HG03442 (cell line): ENCODE measurements around the gene CDC42EP4.
"Not testable (repeated sequence)": the region's sequence is repeated elsewhere in the genome, so short reads cannot be mapped to it uniquely, and the experiment has no call there.

Source experiments
- ATAC-seq: cut with Tn5 transposase; IDR thresholded peaks from one replicate; pipeline ENCODE4 v1.9.1; 2021; ENCODE audit warnings: mild to moderate bottlenecking, moderate library complexity; ENCODE audit not compliant: unreplicated experiment

Gene CDC42EP4

DNA sequence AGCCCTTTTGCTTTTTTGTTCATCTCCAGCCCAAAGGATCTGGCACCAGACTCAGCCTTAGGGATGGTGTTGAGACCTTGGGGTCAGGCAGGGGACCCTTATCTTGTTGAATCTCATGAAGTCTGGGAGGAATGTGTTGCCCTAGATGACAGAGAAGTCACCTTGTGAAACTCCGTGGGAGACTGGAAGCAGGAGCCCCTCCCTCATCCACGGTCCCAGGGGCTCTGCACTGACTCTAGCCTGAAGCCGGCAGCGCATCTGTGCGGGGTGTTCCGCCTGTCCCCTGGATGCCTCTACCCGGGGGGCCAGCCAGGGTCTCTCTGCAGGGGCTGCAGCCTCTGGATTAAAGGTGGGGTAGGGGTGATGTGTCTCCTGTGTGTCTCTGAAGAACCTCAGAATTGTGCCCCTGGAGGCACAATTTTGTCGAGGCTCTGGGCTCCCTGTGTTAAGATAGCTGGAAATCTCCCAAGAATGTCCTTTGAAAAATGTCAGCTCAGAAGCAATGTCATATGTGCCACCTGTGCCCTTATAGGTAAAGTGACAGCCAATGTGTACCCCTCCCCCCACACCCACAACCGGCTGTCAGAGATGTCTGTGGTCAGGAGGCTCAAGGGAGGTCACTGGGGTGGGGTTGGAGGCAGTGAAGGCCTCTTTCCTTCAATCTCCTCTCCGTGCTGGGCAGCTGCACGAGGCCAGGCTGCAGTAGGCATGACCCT, 32.1 kb upstream of the CDC42EP4 start:
- ATAC-seq = no peak

DNA sequence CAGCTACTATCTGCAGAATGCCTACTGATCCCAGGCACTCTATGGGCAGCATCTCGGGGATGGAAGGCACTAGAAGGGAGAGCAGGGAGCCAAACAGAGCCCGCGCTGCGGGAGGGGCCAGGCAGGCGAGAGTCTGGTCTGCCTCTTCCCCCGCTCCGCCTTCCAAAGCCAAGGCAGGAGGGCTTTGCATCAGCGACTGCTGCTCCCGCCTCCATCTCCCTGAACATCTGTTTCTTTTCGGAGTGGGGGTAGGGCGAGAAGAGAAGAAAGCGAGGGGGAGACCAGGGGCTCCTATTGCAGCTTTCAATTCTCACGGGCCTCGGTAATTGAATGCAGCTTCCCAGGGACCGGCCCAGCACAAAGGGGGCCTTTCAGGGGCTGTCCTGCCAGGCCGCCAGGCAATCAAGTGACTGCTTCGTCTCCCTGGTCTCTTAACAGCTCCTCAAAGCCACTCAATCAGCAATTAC, 31.4 kb upstream of the CDC42EP4 start:
- ATAC-seq = no peak

DNA sequence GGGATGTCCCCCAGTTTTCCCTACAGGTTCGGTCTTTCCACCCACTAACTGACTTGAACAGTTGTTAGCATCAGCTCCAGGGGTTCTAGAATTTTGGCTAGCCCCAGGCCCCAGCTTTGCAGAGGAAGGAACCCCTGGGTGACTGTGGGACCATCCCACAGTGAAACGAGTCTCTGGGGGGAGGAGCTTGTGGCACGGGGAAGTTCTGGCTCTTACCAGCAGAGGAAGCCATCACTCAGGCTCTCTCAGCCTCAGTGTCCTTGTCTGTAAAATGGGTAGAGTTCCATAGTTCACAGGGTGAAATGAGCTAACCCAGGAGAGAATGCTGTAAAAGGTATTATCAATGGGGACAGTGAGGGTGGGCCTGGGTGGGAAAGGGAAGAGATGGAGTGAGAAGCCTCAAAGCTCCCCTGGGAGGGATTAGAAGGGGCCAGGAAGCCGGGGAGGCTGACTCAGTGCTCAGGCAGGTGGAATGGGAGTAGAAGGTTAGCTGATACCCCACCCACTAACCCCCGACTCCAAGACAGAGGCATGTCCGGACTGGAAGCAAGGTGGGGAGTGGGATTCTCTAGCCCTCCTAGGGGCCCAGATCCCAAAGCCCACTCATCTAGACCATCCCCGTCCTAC, 30.9 kb upstream of the CDC42EP4 start:
- no peak for ATAC-seq

DNA sequence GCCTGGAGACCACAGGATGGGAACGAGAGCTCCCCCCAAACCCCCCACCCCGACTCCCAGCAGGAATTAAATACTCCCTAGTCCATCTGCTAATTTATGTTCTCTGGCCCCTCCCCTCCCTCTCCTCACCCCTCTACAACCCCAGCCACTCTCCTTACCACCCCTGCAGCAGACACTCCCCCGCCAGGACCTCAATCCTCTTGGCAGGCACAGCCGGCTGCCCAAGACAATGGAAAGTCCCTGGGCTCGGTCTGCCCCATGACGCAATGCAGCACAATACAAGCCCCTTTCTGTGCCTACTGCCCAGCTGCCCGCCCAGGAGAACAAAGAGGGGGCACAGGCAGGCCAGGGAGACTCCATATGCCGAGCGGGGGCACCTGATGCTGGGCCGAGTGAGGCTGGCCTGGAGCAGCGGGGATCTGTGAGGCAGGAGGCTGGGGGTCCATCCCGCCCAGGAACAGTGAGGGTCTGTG, 30.3 kb upstream of the CDC42EP4 start:
- no peak for ATAC-seq

DNA sequence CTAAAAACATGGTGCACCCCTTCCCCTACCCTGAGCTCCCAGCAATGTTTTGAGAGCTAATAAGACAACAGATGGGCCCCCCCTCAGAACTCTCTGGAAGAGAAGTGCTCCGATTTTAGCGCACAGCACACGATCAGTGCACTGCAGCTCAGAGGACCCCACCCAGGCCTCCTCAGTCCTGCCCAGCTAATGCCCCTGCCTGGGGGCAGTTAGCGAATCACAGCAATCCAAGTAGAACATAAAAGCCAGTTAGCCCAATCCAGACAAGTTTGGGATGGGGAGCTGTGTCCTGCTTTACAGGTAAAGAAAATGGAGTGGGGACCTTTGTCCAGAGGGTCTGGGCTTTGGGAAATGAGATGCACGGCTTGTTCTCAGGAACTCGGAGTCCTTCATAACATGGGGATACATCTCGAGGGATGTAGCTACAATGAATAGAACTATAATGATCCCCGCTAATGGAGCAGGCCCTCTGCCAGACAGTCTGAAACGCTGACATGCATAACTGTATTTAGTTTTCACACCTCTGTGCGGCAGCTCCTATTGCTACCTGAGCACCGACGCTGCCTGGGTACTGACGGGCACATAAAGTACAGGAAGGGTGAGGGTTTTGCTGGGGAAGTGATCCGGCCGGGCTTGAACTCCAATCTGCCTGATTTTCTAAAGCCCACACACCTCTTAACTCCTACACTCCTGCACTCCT, 29.7 kb upstream of the CDC42EP4 start:
- no peak for ATAC-seq

DNA sequence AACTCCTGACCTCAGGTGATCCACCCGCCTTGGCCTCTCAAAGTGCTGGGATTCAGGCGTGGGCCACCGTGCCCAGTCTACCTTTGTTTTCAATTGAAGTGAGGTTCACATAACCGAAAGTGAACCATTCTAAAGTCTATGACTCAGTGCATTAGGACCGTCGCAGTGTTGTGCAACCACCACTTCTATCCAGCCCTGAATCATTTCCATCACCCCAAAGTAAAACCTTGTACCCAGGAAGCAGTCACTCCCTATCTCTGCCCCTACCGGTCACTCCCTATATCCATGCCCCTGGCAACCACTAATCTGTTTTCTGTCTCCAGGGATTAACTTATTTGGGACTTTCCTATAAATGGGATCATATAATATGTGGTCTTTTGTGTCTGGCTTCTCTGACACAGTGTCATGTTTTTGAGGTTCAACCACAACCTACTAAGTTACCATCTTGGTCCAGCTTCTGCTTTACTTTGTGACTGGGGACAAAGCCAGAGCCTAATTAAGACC, 28.3 kb upstream of the CDC42EP4 start:
- no peak for ATAC-seq

DNA sequence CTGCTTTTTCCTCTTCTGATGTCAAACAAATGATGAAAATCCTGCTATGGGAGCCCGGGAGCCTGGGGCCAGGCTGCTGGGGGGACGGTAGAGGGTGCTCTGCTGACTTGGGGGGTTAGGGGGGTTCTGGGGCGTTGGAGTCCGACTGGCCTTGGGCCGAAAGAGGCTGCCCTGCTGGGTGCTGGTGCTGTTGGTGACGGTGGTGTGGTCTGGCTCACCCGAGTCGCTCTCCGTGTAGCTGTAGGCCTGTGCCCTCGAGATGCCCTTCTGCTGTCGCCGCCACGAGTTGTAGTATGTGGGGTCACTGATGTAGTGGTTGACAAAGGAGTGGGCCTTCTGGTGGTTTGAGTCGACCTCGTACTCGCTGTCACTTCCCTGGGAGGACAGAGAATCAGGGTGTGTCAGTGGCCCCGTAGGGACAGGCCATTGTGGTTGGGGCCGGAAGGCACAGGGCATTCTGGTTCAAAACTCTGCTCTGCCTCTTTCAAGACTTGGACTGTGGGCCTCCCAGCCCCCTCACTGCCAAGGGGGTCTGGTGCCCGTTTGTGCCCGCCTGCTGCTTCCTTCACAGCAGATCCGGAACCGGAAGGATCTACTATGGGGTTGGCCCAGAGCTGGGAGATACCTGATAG, 26.9 kb upstream of the CDC42EP4 start:
- no peak for ATAC-seq

DNA sequence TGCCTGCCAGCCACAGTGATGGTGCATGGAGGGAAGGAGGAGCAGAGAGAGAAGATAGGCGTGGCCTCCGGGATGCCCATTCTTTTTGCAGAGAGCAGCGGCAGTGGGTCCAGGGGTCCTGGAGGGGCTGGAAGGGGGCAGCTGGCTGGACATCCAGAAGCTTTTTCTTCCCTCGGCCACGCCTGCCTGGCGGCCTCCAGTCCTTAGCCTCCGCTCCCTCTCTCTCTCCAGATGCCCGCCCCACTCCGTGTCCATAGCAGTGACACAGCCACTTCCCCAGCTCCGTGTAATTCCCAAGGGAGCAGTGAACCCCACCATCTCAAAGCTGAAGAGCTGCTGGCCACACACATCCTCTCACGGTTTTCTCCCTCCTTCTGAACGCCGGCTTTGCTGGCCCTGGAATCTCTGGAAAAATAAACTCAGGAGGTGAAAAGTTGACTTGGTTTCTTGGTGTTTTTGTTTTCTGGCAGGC, 26.3 kb upstream of the CDC42EP4 start:
- no peak for ATAC-seq

DNA sequence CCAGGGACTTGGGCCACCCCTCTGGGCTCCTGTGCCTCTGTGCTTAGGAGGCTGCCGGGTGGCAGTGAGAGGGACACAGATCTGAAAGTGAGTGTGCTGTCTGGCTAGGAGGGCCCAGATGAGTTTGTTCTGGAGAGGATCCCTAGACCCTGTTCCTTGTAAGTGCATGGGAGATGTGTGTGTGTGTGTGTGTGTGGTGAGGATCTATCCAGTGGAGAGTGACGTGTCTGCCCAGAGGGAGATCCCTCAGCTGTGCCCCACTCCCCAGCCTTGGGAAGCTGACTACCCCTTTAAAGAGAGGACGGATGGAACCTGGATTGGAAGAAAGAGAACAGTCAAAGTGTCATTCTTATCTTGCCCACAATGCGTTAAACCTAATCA, 25.5 kb upstream of the CDC42EP4 start:
- no peak for ATAC-seq

DNA sequence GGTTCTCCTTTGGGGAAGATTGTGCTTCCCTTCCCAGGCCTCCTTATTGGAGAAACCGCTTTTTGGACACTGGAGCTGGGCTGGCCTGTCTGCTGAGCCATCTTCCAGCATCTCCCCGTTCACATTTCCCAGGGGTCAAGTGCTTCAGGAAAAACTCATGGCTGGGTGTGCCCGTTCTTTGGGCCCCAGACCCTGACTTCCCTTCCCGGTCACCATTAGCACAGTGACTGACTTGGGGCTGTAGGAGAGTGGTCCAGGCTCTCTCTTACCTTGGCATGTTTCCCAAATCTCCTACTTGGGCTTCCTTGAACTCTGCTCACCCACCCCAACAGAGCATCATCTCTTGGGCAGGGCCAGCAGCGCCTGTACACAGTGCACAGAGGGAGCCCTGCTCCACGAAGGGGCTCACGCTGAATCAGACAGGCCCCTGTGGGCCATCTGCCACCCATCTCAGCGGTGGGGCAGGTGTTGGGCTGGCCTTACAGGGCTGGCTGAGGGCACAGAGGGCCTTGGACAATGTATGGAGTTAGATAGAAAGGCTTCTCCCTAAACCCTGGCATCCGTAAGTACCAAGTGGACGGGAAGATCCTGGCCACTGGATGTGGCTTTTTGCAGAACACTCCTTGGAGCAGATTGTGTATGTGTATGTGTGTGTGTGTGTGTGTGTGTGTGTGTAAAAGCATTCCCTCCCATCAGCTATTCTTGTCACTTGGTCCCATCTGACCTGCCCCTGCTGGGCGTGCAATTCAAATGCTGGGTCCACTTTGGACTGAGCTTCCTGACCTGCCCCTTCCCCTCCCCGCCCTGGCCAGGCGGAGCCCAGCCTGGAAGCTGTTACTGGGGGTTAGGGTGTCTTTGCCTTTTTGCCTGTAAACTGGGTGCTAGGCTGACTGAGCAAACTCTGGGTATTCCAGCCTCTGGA, 24.9 kb upstream of the CDC42EP4 start:
- ATAC-seq = no peak

DNA sequence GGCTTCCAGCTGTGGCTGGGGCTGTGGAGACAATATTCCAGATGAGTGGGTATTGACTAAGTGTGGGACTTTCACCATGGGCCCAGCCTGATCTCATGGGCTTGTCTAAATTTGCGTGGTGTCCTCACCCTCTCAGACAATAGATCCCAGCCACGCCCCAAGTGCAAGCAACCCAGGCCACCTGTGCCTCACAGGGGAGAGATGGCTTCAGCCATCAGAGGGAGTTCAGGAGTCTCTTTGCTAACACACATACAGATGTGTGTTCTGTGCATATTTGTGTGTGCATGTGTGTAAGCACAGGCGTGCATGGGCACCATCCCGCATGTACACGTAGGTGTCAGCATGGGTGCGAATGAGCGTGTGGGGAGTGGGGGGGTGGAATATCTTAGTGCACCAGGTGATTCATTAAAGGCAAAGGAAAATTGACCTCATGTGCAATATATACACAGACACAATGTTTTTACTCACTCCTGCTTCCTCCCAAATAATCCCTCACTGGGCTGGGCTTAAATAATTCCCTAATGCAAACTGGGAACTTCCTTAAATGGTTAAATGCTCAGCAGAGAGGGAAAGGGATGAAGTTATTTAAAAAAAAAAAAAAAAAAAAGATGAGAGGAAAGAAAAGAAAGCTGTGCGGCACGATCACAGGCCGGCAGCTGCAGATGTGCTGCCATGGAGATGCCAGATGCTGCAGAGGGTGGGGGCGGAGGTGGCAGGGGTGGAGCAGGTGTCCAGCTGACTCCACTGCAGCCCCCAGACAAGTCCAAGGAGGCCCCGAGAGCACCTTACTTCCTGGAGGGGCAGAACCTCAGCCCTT, 24.0 kb upstream of the CDC42EP4 start:
- no peak for ATAC-seq

DNA sequence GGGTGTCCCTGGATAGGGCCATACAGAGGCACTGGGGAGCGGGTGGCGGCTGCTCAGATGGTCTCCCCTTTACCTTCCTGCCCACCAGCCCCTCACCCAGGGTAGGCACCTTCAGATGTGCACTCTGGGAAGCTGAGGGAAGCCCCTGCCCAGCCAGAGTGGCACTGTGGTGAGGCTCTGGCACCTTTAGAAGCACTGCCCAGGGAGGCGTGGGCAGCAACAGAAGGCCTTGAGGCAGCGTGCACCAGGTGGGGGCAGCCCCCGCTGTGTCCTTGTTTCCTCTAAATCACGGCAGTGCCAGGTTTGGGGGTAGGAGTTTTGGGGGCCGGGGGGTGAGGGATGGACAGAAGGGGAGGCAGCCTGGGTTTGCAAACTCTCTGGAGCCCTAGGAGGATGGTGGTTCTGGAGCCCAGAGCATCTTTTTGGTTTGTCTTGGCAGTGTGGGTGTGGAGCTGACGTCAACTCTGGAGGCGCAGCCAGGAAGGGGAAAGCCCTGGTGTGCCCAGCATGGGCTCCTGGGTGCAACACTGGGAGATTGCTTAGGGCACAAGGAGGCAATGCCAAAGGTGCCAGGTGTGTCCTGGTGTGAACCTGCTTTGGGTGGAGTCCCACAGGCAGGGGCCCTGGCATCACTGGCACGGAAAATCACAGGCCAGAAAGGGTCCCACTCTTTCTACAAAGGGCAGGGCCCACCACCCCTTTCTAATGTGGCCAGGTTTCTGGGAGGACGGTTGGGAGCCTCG, 23.1 kb upstream of the CDC42EP4 start:
- ATAC-seq = no peak

DNA sequence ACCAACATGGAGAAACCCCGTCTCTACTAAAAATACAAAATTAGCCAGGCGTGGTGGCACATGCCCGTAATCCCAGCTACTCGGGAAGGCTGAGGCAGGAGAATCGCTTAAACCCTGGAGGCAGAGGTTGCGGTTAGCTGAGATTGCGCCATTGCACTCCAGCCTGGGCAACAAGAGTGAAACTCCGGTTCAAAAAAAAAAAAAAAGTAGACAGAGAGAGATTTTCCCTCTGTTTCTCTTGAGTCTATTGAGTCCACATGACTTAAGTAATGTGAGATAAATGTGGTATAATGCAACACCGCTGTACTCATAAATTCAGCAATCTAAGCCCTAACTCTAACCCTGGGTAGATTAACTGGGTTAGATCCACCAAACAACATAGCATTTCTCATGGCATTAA, 21.6 kb upstream of the CDC42EP4 start:
- not testable (repeated sequence) for ATAC-seq

DNA sequence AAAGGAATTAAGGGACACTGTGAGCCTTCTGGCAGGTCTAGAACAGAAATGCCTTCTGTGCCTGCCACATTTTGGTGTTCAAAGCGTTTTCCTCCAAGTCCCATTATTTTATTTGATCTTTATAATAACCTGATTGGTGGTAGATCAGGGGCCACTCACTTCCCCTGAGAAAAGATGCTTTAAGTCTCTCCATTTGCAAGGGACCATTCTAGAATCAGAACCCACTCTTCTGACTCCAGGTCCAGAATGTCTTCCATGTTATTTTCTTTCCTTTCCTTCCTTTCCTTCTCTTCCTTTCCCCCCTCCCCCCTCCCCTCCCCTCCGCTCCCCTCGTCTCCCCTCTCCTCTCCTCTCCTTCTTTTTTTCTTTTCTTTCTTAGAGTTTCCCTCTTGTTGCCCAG, 19.3 kb upstream of the CDC42EP4 start:
- ATAC-seq = no peak

DNA sequence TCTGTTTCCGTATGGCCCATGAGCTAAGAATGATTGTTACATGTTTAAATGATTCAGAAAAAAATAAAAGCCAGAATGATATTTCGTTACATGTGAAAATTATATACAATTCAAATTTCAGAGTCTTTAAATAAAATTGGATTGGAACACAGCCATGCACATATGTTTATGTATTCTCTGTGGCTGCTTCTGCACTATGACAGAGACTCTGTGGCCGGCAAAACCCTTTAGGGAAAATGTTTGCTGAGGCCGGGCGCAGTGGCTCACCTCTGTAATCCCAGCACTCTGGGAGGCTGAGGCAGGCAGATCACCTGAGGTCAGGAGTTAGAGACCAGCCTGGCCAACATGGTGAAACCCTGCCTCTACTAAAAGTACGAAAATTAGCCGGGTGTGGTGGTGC, 15.9 kb upstream of the CDC42EP4 start:
- no peak for ATAC-seq

DNA sequence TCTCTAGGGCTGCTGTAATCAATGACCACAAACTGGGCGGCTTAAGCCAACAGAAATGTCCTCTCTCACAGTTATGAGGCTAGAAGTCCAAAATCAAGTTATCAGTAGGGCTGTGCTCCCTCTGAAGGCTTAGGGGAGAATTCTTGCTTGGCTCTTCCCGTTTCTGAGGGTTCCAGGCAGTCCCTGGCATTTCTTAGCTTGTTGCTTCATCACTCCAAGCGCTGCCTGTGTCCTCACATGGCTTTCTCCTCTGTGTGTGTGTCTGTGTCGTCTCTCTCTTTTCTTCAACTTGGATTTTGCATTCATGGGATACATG, 13.7 kb upstream of the CDC42EP4 start:
- no peak for ATAC-seq

DNA sequence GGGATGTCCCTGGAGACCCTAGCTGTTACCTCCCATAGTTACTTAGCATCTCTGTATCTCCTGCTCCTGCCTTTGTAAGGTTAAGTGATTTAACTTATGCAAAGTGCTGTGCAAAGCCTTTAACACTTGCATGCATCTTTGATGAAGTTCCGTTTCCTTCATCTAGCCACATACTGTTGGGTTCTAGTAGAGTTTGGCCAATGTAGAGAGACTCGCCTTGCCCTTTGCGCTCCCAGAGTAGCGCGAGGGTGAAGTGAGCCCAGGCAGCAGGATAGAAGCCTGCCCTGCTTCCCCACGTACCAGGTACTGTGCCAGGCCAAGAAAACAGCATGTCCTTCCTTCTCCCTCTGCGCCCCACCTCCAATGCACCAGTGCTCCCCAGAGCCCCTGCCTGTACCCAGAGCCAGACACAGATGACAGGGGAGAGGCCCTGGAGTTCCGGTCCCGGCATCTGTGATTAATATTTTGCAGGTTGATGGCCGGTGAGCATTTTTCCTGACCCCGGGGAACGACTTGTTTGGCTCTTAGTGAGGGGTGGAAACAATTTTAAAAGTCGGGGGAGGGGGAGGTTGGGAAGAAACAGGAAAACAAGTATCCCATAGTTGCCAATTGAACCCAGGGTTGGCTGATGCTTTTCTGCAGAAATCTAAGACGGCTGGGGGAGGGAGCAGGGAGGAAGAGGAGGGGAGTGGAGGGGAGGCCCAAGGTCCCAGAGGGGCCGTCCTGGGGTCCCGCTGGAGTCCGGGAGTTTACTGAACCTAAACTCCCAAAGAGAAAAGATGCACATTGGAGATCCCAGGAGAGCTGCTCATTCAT, 13.1 kb upstream of the CDC42EP4 start:
- ATAC-seq = no peak

DNA sequence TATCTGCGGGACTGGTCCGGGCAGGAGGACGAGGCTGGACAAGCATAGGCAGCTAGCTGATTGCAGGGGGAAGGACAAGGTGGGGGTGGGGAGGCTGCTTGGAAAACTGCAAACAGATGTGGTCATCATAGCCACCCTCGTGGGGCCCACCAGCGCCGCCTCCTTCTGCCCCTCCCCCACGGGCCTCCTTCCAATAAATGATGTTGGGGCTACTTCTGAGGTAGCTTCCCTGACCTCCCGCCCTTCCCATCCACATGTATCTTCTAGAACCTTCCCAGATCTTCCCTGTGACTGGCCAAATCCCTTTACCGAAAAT, 12.3 kb upstream of the CDC42EP4 start:
- ATAC-seq = no peak
